Esophagus squamous epithelium (tissue), 4 donors: ENCODE results near the gene MCC.

Experiments used
- POLR2A ChIP-seq, 4 donors: fragments of 450-650 bp; IDR thresholded peaks; one replicate each; pipeline ENCODE4 v1.6.1; 2017; ENCODE audit warnings: antibody characterized with exemption in 4 of 4, mild to moderate bottlenecking in 4 of 4, moderate library complexity in 3 of 4
- TF ChIP-seq, protein P1 (sequence below), 6 experiments: fragments of 450-650 bp in 4 of 6; fragments of 200-600 bp in 2 of 6; sonication (generic) in 2 of 6; IDR thresholded peaks; one replicate each; pipeline ENCODE4 v1.5.1; 2016 to 2019; ENCODE audit warnings: antibody characterized with exemption in 6 of 6, mild to moderate bottlenecking in 4 of 6, moderate library complexity in 4 of 6

DNA sequence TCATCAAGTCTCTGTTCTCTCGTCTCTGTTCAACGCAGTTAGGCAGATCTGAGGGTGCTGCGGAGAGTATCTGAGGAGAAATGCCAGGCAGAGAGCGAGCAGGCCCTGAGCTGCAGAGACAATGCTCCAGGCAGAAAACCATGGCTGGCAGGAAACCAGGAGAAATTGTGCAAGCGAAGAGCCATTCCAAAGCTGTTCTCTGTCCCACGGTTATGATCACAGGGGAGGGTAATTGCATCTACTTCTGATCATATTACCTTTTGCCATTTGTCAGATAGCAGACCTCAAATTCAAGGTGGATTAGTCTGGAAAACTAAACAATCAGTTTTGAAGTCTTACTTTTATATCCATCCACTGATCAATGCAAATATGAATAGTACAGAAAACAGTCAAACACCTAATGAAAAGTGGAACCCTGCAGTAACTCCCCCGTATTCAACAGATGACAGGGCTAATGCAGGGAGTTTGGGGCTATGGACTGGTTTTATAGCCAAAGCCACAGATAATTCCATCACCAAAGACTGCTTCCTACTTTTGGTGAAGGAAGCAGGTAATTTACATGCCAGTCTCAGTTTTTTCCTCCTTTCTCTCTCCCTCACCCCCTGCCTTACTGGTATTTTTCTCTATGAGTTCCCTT, 283.6 kb downstream of the MCC start:
- TF ChIP-seq POLR2A (IDR thresholded peaks at IDR 0.05), result no peak
- TF ChIP-seq, protein P1, sequence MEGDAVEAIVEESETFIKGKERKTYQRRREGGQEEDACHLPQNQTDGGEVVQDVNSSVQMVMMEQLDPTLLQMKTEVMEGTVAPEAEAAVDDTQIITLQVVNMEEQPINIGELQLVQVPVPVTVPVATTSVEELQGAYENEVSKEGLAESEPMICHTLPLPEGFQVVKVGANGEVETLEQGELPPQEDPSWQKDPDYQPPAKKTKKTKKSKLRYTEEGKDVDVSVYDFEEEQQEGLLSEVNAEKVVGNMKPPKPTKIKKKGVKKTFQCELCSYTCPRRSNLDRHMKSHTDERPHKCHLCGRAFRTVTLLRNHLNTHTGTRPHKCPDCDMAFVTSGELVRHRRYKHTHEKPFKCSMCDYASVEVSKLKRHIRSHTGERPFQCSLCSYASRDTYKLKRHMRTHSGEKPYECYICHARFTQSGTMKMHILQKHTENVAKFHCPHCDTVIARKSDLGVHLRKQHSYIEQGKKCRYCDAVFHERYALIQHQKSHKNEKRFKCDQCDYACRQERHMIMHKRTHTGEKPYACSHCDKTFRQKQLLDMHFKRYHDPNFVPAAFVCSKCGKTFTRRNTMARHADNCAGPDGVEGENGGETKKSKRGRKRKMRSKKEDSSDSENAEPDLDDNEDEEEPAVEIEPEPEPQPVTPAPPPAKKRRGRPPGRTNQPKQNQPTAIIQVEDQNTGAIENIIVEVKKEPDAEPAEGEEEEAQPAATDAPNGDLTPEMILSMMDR (IDR thresholded peaks at IDR 0.05), result no peak
